H9 (cell line): ENCODE data around the gene PLA1A. TPM values are rescaled to one million over a fixed set of nuclear protein-coding genes. Genes with fewer than 3 reads are reported as not detected.

ENCODE experiments used
- DNase-seq: peaks from one replicate; pipeline ENCODE4 v3.0.0-alpha.2; 2017
- H2AFZ ChIP-seq: one replicate; pipeline ENCODE4 v1.6.1; 2013; ENCODE audit warnings: mild to moderate bottlenecking, low read length, control low read depth, moderate library complexity
- H2AK5ac ChIP-seq: 2 replicates; pipeline ENCODE4 v1.6.1; 2013; ENCODE audit warnings: low read length, control low read depth, mixed read lengths; ENCODE audit not compliant: insufficient read length
- H2BK120ac ChIP-seq: one replicate; pipeline ENCODE4 v1.6.1; 2013; ENCODE audit warnings: low read depth, mild to moderate bottlenecking, low read length, control low read depth, inconsistent platforms; ENCODE audit not compliant: poor library complexity, severe bottlenecking
- H2BK12ac ChIP-seq: 2 replicates; pipeline ENCODE4 v1.6.1; 2013; ENCODE audit warnings: low read length, control low read depth, mixed read lengths, low read depth; ENCODE audit not compliant: insufficient read length
- H2BK15ac ChIP-seq: 2 replicates; pipeline ENCODE4 v1.6.1; 2013; ENCODE audit warnings: low read depth, low read length, control low read depth
- H2BK20ac ChIP-seq: one replicate; pipeline ENCODE4 v1.6.1; 2013; ENCODE audit warnings: low read depth, mild to moderate bottlenecking, low read length, control low read depth, inconsistent platforms; ENCODE audit not compliant: poor library complexity, severe bottlenecking
- H2BK5ac ChIP-seq: 2 replicates; pipeline ENCODE4 v1.6.1; 2013; ENCODE audit warnings: low read length, control low read depth, mixed read lengths; ENCODE audit not compliant: insufficient read length
- H3K14ac ChIP-seq: 2 replicates; pipeline ENCODE4 v1.6.1; 2013; ENCODE audit warnings: low read length, control low read depth; ENCODE audit not compliant: insufficient read depth
- H3K18ac ChIP-seq: 2 replicates; pipeline ENCODE4 v1.6.1; 2013; ENCODE audit warnings: low read depth, mild to moderate bottlenecking, mixed read lengths, low read length, control low read depth; ENCODE audit not compliant: insufficient read length
- H3K23ac ChIP-seq: 2 replicates; pipeline ENCODE4 v1.6.1; 2013; ENCODE audit warnings: low read length, control low read depth, mixed read lengths, low read depth; ENCODE audit not compliant: insufficient read length
- H3K23me2 ChIP-seq: 2 replicates; pipeline ENCODE4 v1.6.1; 2013; ENCODE audit warnings: low read depth, mild to moderate bottlenecking, mixed read lengths, low read length, control low read depth; ENCODE audit not compliant: insufficient read length, poor library complexity, severe bottlenecking
- H3K27ac ChIP-seq: 2 replicates; pipeline ENCODE4 v1.5.1; 2013; ENCODE audit warnings: low read length, control low read depth, mixed read lengths, low read depth; ENCODE audit not compliant: insufficient read length
- H3K27me3 ChIP-seq: 2 replicates; pipeline ENCODE4 v1.6.1; 2013; ENCODE audit warnings: low read length, control low read depth, inconsistent platforms; ENCODE audit not compliant: insufficient read depth
- H3K4ac ChIP-seq: 2 replicates; pipeline ENCODE4 v1.6.1; 2013; ENCODE audit warnings: low read depth, mild to moderate bottlenecking, control low read depth, inconsistent platforms, low read length, moderate library complexity
- H3K4me1 ChIP-seq: 2 replicates; pipeline ENCODE4 v1.6.1; 2013; ENCODE audit warnings: low read length, control low read depth, inconsistent platforms; ENCODE audit not compliant: insufficient read depth
- H3K4me2 ChIP-seq: 2 replicates; pipeline ENCODE4 v1.6.1; 2013; ENCODE audit warnings: low read length, control low read depth, mixed read lengths; ENCODE audit not compliant: insufficient read length, insufficient read depth
- H3K56ac ChIP-seq: 2 replicates; pipeline ENCODE4 v1.6.1; 2013; ENCODE audit warnings: low read depth, mild to moderate bottlenecking, mixed read lengths, low read length, control low read depth; ENCODE audit not compliant: insufficient read length
- H3K79me1 ChIP-seq: 2 replicates; pipeline ENCODE4 v1.6.1; 2013; ENCODE audit warnings: low read depth, mild to moderate bottlenecking, moderate library complexity, low read length, control low read depth, inconsistent platforms; ENCODE audit not compliant: insufficient read depth, poor library complexity, severe bottlenecking
- H3K79me2 ChIP-seq: 2 replicates; pipeline ENCODE4 v1.6.1; 2013; ENCODE audit warnings: low read length, control low read depth, inconsistent platforms; ENCODE audit not compliant: insufficient read depth
- H3K9ac ChIP-seq: 2 replicates; pipeline ENCODE4 v1.6.1; 2013; ENCODE audit warnings: low read length, control low read depth, mixed read lengths; ENCODE audit not compliant: insufficient read length; ENCODE audit errors: extremely low read depth
- H3K9me3 ChIP-seq: one replicate; pipeline ENCODE4 v1.6.1; 2013; ENCODE audit warnings: low read depth, low read length, inconsistent platforms; ENCODE audit not compliant: control insufficient read depth
- H3T11ph ChIP-seq: one replicate; pipeline ENCODE4 v1.6.1; 2013; ENCODE audit warnings: mild to moderate bottlenecking, low read length, control low read depth, inconsistent platforms
- H4K20me1 ChIP-seq: one replicate; pipeline ENCODE4 v1.6.1; 2013; ENCODE audit not compliant: control insufficient read depth, insufficient read length, insufficient read depth
- H4K5ac ChIP-seq: 2 replicates; pipeline ENCODE4 v1.6.1; 2013; ENCODE audit warnings: low read depth, mild to moderate bottlenecking, mixed read lengths, low read length, control low read depth; ENCODE audit not compliant: insufficient read length
- H4K8ac ChIP-seq: replicated peaks from 2 replicates; pipeline ENCODE4 v1.6.1; 2013; ENCODE audit warnings: low read length, control low read depth, mixed read lengths, low read depth; ENCODE audit not compliant: insufficient read length
- H4K91ac ChIP-seq: 2 replicates; pipeline ENCODE4 v1.6.1; 2013; ENCODE audit warnings: low read depth, mild to moderate bottlenecking, moderate library complexity, mixed read lengths, low read length, control low read depth; ENCODE audit not compliant: insufficient read length
- H3K27ac Mint-ChIP-seq, 3 experiments: 2 replicates in 2 of 3; 3 replicates in 1 of 3; pipeline ENCODE4 v1.8.0; 2020 to 2021; ENCODE audit warnings: mixed read lengths in 3 of 3, mild to moderate bottlenecking in 1 of 3, moderate library complexity in 1 of 3
- H3K27me3 Mint-ChIP-seq: 2 replicates; pipeline ENCODE4 v1.8.0; 2021; ENCODE audit warnings: low read depth, mild to moderate bottlenecking, moderate library complexity, mixed read lengths
- H3K36me3 Mint-ChIP-seq, 3 experiments: 2 replicates in 2 of 3; 3 replicates in 1 of 3; pipeline ENCODE4 v1.8.0; 2020 to 2021; ENCODE audit warnings: low read depth in 3 of 3, mixed read lengths in 3 of 3; ENCODE audit not compliant: insufficient read depth in 1 of 3
- H3K4me1 Mint-ChIP-seq, 2 experiments: 2 replicates each; pipeline ENCODE4 v1.8.0; 2020; ENCODE audit warnings: mixed read lengths in 2 of 2
- H3K4me3 Mint-ChIP-seq, 2 experiments: 2 replicates in 1 of 2; 3 replicates in 1 of 2; pipeline ENCODE4 v1.8.0; 2020 to 2021; ENCODE audit warnings: mild to moderate bottlenecking in 2 of 2, mixed read lengths in 2 of 2, moderate library complexity in 1 of 2
- H3K9me3 Mint-ChIP-seq, 2 experiments: 2 replicates in 1 of 2; 3 replicates in 1 of 2; pipeline ENCODE4 v1.8.0; 2020; ENCODE audit warnings: mild to moderate bottlenecking in 2 of 2, mixed read lengths in 2 of 2, moderate library complexity in 1 of 2
- CTCF ChIP-seq: fragments of 200-600 bp; sonication (generic); conservative IDR thresholded peaks from 3 replicates; pipeline ENCODE4 v1.8.0; 2021; ENCODE audit warnings: antibody characterized with exemption, mild to moderate bottlenecking
- WGBS: extraction: QIAGEN DNeasy Blood & Tissue Kit; methylation state at CpG from one replicate; pipeline ENCODE4 v1.1.7; 2013; ENCODE audit warnings: missing lambda C conversion rate, low lambda C conversion rate, mixed read lengths; ENCODE audit not compliant: insufficient read length; ENCODE audit errors: extremely low coverage; 5-methylcytosine and 5-hydroxymethylcytosine counted together
- total RNA-seq: library from RNA; stranded (reverse); gene quantifications from 2 replicates; pipeline ENCODE4 v1.2.1, GENCODE V29; 2021

PLA1A gene
- total RNA-seq, 1 experiment from 2014 or later: not detected

- Histone ChIP-seq H4K20me1 (no peaks in the 10 kb centered on the region), H3K23me2 (no peaks in the 10 kb centered on the region)
Measured at GRCh38 chr3:119676771-119677640, 79.3 kb downstream of the PLA1A start, which contains the start of gene COX17. COX17 (minus strand) TSS chr3:119677406; CDS start chr3:119677310, 96 bp downstream.

More at GRCh38 chr3:119676771-119677640, 79.3 kb downstream of the PLA1A start, which contains the start of gene COX17:
- Histone ChIP-seq H2BK20ac (no peak within 1 kb of the TSS), H3K14ac (peak within 1 kb of the TSS; percentile 73), H3K9me3 (no peaks in the 10 kb centered on the region), H3K23ac (no peak within 1 kb of the TSS), H3K18ac (peak within 1 kb of the TSS; percentile 66), H3K9ac (peak within 1 kb of the TSS; percentile 95), H3K79me2 (peaks cover 5% of the 10 kb centered on the region; the same call in 1 of the 2 replicates), H3K56ac (no peak within 1 kb of the TSS), H3K4me2 (peak within 1 kb of the TSS; percentile 97), H3K27me3 (no peaks in the 10 kb centered on the region), H2BK120ac (no peak within 1 kb of the TSS), H3K4ac (no peak within 1 kb of the TSS), H4K5ac (no peak within 1 kb of the TSS), H4K91ac (no peak within 1 kb of the TSS), H2BK12ac (no peak within 1 kb of the TSS), H2AK5ac (no peak within 1 kb of the TSS), H4K8ac (no peak within 1 kb of the TSS), H3K27ac (peak within 1 kb of the TSS; percentile 44), H2BK15ac (no peak within 1 kb of the TSS), H3T11ph (no peak within 1 kb of the TSS), H3K79me1 (no peaks in the 10 kb centered on the region), H2BK5ac (no peak within 1 kb of the TSS), H3K4me1 (no peaks in the 10 kb centered on the region), H2AFZ (peak within 1 kb of the TSS; percentile 43)
- H3K36me3 Mint-ChIP-seq: peaks cover 9 to 35% (median 29%) of the 10 kb centered on the region in 3 experiments
- H3K4me3 Mint-ChIP-seq: peak within 1 kb of the TSS; percentile 86 to 96
- H3K27ac Mint-ChIP-seq: peak within 1 kb of the TSS; percentile 85 to 93 (median 90)
- TF ChIP-seq CTCF: no peak
- H3K4me1 Mint-ChIP-seq: peaks cover 17 to 19% of the 10 kb centered on the region in 2 experiments
- no peaks in the 10 kb centered on the region for H3K9me3 Mint-ChIP-seq
- DNase-seq: peak; percentile 97
- no CpG with 5 or more reads among the region's 54 CpGs for WGBS
- H3K27me3 Mint-ChIP-seq: no peaks in the 10 kb centered on the region
